CD4-positive, alpha-beta T cell (primary cell): Measurements from ENCODE around the gene RIN3. TPM values are rescaled to one million over a fixed set of nuclear protein-coding genes. Genes with fewer than 3 reads are reported as not detected.

Source experiments
- ATAC-seq: fragments of 200-7000 bp; cut with Tn5 transposase; one replicate; pipeline ENCODE4 v1.10.0; 2022; ENCODE audit warnings: mild to moderate bottlenecking; ENCODE audit not compliant: poor library complexity
- CTCF ChIA-PET: fragments of 350-600 bp; sonication (Branson Sonifier 250); formaldehyde crosslinking; loops from one replicate; lab custom pipeline; 2021; ENCODE audit warnings: antibody characterized with exemption, inconsistent platforms; lab: Charles Lee
- POLR2A ChIA-PET: fragments of 350-600 bp; sonication (Branson Sonifier 250); formaldehyde crosslinking; loops from one replicate; lab custom pipeline; 2021; ENCODE audit warnings: antibody characterized with exemption, inconsistent platforms; lab: Charles Lee
- DNase-seq, 14 experiments: peaks; one replicate each; pipeline ENCODE4 v3.0.0-alpha.2; 2013 to 2020; ENCODE audit warnings: mixed read lengths in 2 of 14
- H3K27ac ChIP-seq, 2 donors: one replicate each; pipeline versions ENCODE4 v1.5.1 to v1.7.0; 2013; ENCODE audit warnings: low read length in 2 of 2, low read depth in 1 of 2, mild to moderate bottlenecking in 1 of 2
- H3K27me3 ChIP-seq, 2 experiments: 1 replicate in 1 of 2; 2 replicates in 1 of 2; pipeline versions ENCODE4 v1.6.1 to v1.7.0; 2013; ENCODE audit warnings: low read length in 2 of 2, control low read depth in 1 of 2, mild to moderate bottlenecking in 1 of 2, moderate library complexity in 1 of 2; ENCODE audit not compliant: insufficient read depth in 2 of 2, control insufficient read depth in 1 of 2
- H3K36me3 ChIP-seq: one replicate; pipeline ENCODE4 v1.6.1; 2013; ENCODE audit warnings: low read length, control low read depth; ENCODE audit not compliant: insufficient read depth
- H3K4me1 ChIP-seq: one replicate; pipeline ENCODE4 v1.6.1; 2013; ENCODE audit warnings: low read length, control low read depth; ENCODE audit not compliant: insufficient read depth
- H3K4me3 ChIP-seq: one replicate; pipeline ENCODE4 v1.5.1; 2013; ENCODE audit warnings: mild to moderate bottlenecking, low read length, moderate library complexity
- H3K9me3 ChIP-seq, 2 experiments: 1 replicate in 1 of 2; 2 replicates in 1 of 2; pipeline versions ENCODE4 v1.6.1 to v1.7.0; 2013; ENCODE audit warnings: low read length in 2 of 2, mild to moderate bottlenecking in 2 of 2, control low read depth in 1 of 2, moderate library complexity in 1 of 2; ENCODE audit not compliant: control insufficient read depth in 1 of 2, insufficient read depth in 1 of 2
- H3K27ac Mint-ChIP-seq: one replicate; pipeline ENCODE4 v1.8.0; 2020; ENCODE audit warnings: mixed read lengths
- H3K27me3 Mint-ChIP-seq: one replicate; pipeline ENCODE4 v1.8.0; 2021; ENCODE audit warnings: mixed read lengths
- H3K36me3 Mint-ChIP-seq: one replicate; pipeline ENCODE4 v1.8.0; 2021; ENCODE audit warnings: low read depth, mixed read lengths
- H3K4me1 Mint-ChIP-seq: one replicate; pipeline ENCODE4 v1.8.0; 2021; ENCODE audit warnings: low read depth, mixed read lengths
- H3K4me3 Mint-ChIP-seq: one replicate; pipeline ENCODE4 v1.8.0; 2020; ENCODE audit warnings: mild to moderate bottlenecking, mixed read lengths
- H3K9me3 Mint-ChIP-seq: one replicate; pipeline ENCODE4 v1.8.0; 2020; ENCODE audit warnings: mixed read lengths
- intact Hi-C, 2 experiments: fragments of 100-400 bp; cut with DNase I in 1 of 2; cut with micrococcal nuclease in 1 of 2; formaldehyde crosslinking; loops; one replicate each; pipeline versions ENCODE4 v1.15.1 to v1.9.0; 2023 to 2025; cut with DNase I, micrococcal nuclease
- total RNA-seq, 174 experiments: library from RNA in 2 of 174; stranded (reverse) in 2 of 174; gene quantifications; one replicate each; pipeline ENCODE4 v1.2.3 and lab custom pipeline; 2021 to 2026
- TF ChIP-seq, protein P1 (sequence below): fragments of 200-600 bp; IDR thresholded peaks from one replicate; pipeline ENCODE4 v1.8.0; 2022; ENCODE audit warnings: antibody characterized with exemption, mild to moderate bottlenecking

The RIN3 gene
- total RNA-seq, 2 experiments from 2014 or later, result 67.9 to 72.2 TPM

- Mint-ChIP-seq H3K9me3 (no peaks in the 10 kb centered on the region), H3K27me3 (no peaks in the 10 kb centered on the region), H3K36me3 (no peaks in the 10 kb centered on the region), H3K4me3 (no peak overlapping the region), H3K4me1 (peaks cover 41% of the 10 kb centered on the region), H3K27ac (no peak overlapping the region)
- no peaks in the 10 kb centered on the region for H3K27me3 ChIP-seq
- H3K9me3 ChIP-seq, result no peaks in the 10 kb centered on the region
- H3K4me3 ChIP-seq, result no peak overlapping the region
- TF ChIP-seq, protein P1, sequence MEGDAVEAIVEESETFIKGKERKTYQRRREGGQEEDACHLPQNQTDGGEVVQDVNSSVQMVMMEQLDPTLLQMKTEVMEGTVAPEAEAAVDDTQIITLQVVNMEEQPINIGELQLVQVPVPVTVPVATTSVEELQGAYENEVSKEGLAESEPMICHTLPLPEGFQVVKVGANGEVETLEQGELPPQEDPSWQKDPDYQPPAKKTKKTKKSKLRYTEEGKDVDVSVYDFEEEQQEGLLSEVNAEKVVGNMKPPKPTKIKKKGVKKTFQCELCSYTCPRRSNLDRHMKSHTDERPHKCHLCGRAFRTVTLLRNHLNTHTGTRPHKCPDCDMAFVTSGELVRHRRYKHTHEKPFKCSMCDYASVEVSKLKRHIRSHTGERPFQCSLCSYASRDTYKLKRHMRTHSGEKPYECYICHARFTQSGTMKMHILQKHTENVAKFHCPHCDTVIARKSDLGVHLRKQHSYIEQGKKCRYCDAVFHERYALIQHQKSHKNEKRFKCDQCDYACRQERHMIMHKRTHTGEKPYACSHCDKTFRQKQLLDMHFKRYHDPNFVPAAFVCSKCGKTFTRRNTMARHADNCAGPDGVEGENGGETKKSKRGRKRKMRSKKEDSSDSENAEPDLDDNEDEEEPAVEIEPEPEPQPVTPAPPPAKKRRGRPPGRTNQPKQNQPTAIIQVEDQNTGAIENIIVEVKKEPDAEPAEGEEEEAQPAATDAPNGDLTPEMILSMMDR, result no peak
- no peak overlapping the region for H3K27ac ChIP-seq
- no peak for DNase-seq
- CTCF ChIA-PET, result no interaction called here
- peaks cover 26% of the 10 kb centered on the region for H3K4me1 ChIP-seq
- ATAC-seq, result no peak
- POLR2A ChIA-PET, result interaction anchor here (0.5 kb wide), 1 partner anchor 70 kb away, joined by 3 read pairs; no protein-coding TSS in a partner anchor
- H3K36me3 ChIP-seq, result no peaks in the 10 kb centered on the region
- intact Hi-C loops, result loop anchor here in 1 of 2 experiments (10.0 kb wide), 1 partner anchor 282 kb away; the partner anchor contains the start of gene SLC24A4
Observed at GRCh38 chr14:92607251-92607650, 93.7 kb downstream of the RIN3 start.

GRCh38 chr14:92607702-92608429, 94.3 kb downstream of the RIN3 start:
- TF ChIP-seq, protein P1, result no peak
- no peak for ATAC-seq
- Mint-ChIP-seq H3K4me3 (no peak overlapping the region), H3K27ac (no peak overlapping the region), H3K9me3 (no peaks in the 10 kb centered on the region), H3K4me1 (peaks cover 46% of the 10 kb centered on the region), H3K27me3 (no peaks in the 10 kb centered on the region), H3K36me3 (no peaks in the 10 kb centered on the region)
- Histone ChIP-seq H3K9me3 (no peaks in the 10 kb centered on the region), H3K4me1 (peaks cover 26% of the 10 kb centered on the region), H3K36me3 (no peaks in the 10 kb centered on the region), H3K27ac (no peak overlapping the region), H3K4me3 (no peak overlapping the region), H3K27me3 (no peaks in the 10 kb centered on the region)
- POLR2A ChIA-PET, result interaction anchor here (0.5 kb wide), 1 partner anchor 71 kb away, joined by 3 read pairs; no protein-coding TSS in a partner anchor
- DNase-seq, result no peak
- intact Hi-C loops, result loop anchor here in 1 of 2 experiments (10.0 kb wide), 1 partner anchor 283 kb away; the partner anchor contains the start of gene SLC24A4
- CTCF ChIA-PET, result no interaction called here

- DNase-seq (no peak), ATAC-seq (no peak)
- Histone ChIP-seq H3K4me1 (peaks cover 36% of the 10 kb centered on the region), H3K36me3 (no peaks in the 10 kb centered on the region), H3K9me3 (no peaks in the 10 kb centered on the region), H3K4me3 (no peak overlapping the region), H3K27me3 (no peaks in the 10 kb centered on the region), H3K27ac (no peak overlapping the region)
- POLR2A ChIA-PET, result interaction anchor here (1.3 to 1.4 kb wide), 2 partner anchors 41 to 43 kb away, joined by 6 to 9 read pairs; no protein-coding TSS in a partner anchor
- TF ChIP-seq, protein P1, result no peak
- H3K27me3 Mint-ChIP-seq, result no peaks in the 10 kb centered on the region
- no peaks in the 10 kb centered on the region for H3K9me3 Mint-ChIP-seq
- peak overlapping the region; percentile 66 for H3K27ac Mint-ChIP-seq
- intact Hi-C loops, result loop anchor here in 1 of 2 experiments (10.0 kb wide), 1 partner anchor 285 kb away; the partner anchor contains the start of gene SLC24A4
- H3K4me3 Mint-ChIP-seq, result no peak overlapping the region
- no peaks in the 10 kb centered on the region for H3K36me3 Mint-ChIP-seq
- H3K4me1 Mint-ChIP-seq, result peaks cover 55% of the 10 kb centered on the region
- CTCF ChIA-PET, result interaction anchor here (0.8 to 1.0 kb wide), 2 partner anchors 10 to 72 kb away, joined by 3 read pairs; no protein-coding TSS in a partner anchor
Observed at GRCh38 chr14:92609955-92610354, 96.4 kb downstream of the RIN3 start.
